Prostate gland (tissue), 2 donors: ENCODE results near the gene TEX54.

ENCODE experiments used
- CTCF ChIP-seq, 4 experiments: fragments of 200-600 bp in 2 of 4; fragments of 450-650 bp in 2 of 4; sonication (generic) in 2 of 4; IDR thresholded peaks; 1 replicate in 3 of 4; 2 replicates in 1 of 4; pipeline ENCODE4 v1.5.1; 2016 to 2019; ENCODE audit warnings: antibody characterized with exemption in 4 of 4, mild to moderate bottlenecking in 2 of 4, moderate library complexity in 2 of 4
- POLR2A ChIP-seq: fragments of 450-650 bp; IDR thresholded peaks from one replicate; pipeline ENCODE4 v1.6.1; 2016; ENCODE audit warnings: antibody characterized with exemption, mild to moderate bottlenecking
- POLR2AphosphoS5 ChIP-seq: sonication (generic); formaldehyde crosslinking; IDR thresholded peaks from one replicate; pipeline ENCODE4 v1.6.1; 2017; ENCODE audit warnings: antibody characterized with exemption

GRCh38 chr11:62865635-62866034 lies 33.0 kb upstream of the TEX54 start:
- TF ChIP-seq CTCF (IDR thresholded peaks at IDR 0.05) (no peak), POLR2A (no peak), POLR2AphosphoS5 (peak; percentile 6)
